ENCODE results near the gene TDRD6.

GRCh38 chr6:46657642-46658041, 30.0 kb upstream of the TDRD6 start:
- TF ChIP-seq, protein P1, sequence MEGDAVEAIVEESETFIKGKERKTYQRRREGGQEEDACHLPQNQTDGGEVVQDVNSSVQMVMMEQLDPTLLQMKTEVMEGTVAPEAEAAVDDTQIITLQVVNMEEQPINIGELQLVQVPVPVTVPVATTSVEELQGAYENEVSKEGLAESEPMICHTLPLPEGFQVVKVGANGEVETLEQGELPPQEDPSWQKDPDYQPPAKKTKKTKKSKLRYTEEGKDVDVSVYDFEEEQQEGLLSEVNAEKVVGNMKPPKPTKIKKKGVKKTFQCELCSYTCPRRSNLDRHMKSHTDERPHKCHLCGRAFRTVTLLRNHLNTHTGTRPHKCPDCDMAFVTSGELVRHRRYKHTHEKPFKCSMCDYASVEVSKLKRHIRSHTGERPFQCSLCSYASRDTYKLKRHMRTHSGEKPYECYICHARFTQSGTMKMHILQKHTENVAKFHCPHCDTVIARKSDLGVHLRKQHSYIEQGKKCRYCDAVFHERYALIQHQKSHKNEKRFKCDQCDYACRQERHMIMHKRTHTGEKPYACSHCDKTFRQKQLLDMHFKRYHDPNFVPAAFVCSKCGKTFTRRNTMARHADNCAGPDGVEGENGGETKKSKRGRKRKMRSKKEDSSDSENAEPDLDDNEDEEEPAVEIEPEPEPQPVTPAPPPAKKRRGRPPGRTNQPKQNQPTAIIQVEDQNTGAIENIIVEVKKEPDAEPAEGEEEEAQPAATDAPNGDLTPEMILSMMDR (conservative IDR thresholded peaks at IDR 0.05; ENCODE audit: low read depth, low read length), result no peak
- TF ChIP-seq EZH2 (IDR thresholded peaks at IDR 0.05; ENCODE audit: borderline replicate concordance, low read depth, low read length, poor library complexity, severe bottlenecking), result no peak

Measured in A673 (cell line).